NCI-H82 (cell line): ENCODE results near the gene PRDM7.
"Not testable (repeated sequence)": the region's sequence is repeated elsewhere in the genome, so short reads cannot be mapped to it uniquely, and the experiment has no call there.

Experiments
- DNase-seq: peaks from one replicate; lab custom pipeline; 2025; lab: John Stamatoyannopoulos, UW

PRDM7 gene

DNA sequence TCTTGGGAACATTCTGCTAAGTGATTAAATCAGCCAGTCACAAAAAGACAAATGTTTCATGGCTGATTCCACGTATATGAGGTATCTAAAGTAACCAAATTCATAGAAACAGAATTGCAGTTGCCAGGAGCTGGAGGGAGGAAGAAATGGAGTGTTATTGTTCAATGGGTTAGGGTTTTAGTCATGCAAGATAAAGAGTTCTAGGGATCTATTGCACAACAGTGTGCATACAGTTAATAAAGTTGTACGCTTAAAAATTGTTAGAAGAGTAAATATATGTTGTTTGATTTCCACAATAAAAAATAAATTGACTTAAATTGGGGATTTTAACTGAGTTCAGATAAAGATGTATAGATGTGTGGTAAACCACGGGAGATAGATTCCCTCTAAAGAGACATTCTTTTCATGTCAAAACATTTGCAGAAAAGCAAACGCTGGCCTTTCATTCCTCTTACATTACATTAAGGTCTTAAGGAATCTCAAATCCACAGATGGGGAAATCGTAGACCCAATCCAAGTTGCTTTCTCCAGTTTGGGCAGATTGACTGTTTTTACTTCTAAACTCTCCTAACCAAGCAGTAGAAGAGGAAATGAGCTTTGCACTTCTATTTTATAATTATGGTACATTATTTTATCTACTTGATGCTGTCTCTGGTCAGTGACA, 4.6 kb downstream of the PRDM7 start:
- DNase-seq = no peak

DNA sequence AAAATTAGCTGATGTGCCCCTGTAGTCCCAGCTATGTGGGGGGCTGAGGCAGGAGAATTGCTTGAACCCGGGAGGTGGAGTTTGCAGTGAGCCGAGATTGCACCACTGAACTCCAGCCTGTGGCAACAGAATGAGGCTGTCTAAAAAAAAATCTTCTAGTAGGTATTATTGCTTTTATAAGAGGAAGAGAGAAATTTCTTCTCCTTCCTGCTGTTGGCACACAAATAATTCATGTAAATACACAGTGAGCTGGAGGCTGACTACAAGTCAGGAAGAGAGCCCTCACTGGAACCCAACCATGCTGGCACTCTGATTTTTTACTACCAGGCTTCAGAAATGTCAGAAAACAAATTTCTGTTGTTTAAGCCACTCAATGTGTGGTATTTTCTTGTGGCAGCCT, 6.7 kb downstream of the PRDM7 start:
- DNase-seq = no peak

DNA sequence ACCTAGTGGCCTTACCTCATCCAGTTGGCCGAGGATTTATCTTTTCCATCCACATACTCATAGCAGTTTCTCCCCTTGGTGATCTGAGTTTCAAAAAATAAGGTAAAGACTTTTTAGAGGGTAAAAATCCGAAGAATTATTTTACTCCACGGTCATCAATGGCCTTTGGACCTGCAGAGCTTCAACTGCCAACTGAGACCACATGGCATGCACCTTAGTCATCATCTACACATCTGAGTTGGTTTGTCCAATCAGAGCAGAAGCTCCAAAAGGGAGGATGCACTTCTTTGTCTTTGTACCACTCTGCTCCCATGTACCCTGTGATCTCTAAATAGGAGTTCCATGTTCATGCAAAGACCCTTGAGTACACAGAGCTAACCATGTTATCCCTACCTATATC, 15.7 kb downstream of the PRDM7 start:
- DNase-seq = no peak

DNA sequence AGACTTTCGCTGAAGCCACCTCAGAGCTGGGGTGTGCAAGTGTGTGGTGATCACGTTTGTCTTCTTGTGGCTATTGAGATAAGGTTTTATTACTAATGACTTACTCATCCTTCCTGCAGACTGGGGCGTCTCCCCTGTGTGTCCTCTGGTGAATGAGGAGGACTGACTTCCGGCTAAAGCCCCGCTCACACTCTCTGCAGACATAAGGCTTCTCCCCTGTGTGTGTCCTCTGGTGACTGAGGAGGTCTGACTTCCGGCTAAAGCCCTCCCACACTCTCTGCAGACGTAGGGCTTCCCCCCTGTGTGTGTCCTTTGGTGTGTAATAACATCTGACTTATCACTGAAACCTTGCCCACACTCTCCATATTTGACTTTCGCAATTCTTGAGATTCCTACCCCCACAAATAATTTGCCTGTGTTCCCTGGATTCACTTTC, 19.4 kb downstream of the PRDM7 start:
- DNase-seq = no peak

DNA sequence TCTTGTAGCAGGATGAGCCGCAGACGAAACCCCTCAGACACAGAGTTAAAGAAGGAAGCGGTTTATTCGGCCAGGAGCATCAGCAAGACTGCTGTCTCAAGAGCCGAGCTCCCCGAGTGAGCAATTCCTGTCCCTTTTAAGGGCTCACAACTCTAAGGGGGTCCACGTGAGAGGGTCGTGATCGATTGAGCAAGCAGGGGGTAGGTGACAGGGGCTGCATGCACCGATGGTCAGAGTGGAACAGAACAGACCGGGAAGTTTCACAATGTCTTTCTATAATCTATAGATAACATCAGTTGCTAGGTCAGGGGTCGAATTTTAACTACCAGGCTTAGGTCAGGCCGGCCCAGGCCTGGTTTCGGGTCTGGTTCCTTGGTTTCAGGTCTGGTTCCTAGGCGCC, 20.6 kb downstream of the PRDM7 start:
- not testable (repeated sequence) for DNase-seq

DNA sequence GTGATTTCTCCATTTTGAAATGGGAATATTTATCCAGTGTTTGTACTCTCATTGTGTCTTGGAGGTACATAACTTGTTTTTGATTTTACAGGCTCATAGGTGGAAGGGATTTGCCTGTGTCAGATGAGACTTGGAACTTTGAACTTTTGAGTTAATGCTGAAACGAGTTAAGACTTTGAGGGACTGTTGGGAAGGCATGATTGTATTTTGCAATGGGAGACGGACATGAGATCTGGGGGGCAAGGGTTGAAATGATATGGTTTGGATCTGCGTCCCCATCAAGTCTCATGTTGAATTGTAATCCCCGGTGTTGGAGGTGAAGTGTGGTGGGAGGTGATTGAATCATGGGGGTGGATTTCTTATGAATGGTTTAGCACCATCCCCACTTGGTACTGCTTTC, 21.8 kb downstream of the PRDM7 start:
- no peak for DNase-seq

DNA sequence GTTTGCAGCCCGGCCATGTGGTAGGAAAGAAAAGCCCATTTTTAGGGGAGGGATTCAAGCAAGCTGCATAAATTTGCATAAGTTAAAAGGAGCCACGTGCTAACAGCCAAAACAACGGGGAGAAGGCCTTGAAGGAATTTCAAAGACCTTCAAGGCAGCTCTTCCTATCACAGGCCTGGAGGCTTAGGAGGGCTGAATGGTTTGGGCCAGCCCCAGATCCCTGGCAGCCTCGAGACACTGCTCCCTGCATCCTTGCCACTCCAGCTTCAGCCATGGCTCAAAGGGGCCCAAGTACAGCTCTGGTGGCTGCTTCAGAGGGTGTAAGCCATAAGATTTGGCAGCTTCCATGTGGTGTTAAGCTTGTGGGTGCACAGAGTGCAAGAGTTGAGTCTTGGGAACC, 22.6 kb downstream of the PRDM7 start:
- DNase-seq = no peak

DNA sequence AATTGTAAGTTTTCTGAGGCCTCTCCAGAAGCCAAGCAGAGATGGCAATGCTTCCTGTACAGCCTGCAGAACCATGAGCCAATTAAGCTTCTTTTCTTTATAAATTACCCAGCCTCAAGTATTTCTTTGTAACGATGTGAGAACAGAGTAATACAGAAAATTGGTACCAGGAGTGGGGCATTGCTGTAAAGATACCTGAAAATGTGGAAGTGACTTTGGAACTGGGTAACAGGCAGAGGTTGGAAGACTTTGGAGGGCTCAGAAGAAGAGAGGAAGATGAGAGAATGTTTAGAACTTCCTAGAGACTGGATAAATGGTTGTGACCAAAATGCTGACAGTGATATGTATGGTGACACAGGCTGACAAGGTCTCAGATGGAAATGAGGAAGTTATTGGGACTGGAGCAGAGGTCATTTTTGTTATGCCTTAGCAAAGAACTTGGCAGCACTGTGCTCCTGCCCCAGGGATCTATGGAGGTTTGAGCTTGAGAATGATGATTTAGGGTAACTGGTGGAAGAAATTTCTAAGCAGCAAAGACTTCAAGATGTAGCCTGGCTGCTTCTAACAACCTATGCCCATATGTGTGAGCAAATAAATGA, 23.1 kb downstream of the PRDM7 start:
- DNase-seq = no peak

DNA sequence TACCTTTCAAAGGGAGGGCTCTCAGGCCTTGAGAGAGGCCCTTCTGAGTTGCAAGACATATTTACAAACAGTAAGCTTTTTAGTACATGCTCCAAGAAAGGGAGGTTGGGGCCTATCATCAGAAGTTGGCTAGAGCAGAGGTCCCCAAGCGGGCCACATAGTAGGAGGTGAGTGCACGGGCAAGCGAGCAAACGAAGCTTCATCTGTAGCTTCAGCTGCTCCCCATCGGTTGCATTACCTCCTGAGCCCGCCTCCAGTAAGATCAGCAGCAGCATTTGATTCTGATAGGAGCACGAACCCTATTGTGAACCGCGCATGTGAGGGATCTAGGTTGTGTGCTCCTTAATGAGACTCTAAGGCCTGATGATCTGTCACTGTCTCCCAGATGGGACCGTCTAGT, 26.2 kb downstream of the PRDM7 start:
- DNase-seq = no peak

DNA sequence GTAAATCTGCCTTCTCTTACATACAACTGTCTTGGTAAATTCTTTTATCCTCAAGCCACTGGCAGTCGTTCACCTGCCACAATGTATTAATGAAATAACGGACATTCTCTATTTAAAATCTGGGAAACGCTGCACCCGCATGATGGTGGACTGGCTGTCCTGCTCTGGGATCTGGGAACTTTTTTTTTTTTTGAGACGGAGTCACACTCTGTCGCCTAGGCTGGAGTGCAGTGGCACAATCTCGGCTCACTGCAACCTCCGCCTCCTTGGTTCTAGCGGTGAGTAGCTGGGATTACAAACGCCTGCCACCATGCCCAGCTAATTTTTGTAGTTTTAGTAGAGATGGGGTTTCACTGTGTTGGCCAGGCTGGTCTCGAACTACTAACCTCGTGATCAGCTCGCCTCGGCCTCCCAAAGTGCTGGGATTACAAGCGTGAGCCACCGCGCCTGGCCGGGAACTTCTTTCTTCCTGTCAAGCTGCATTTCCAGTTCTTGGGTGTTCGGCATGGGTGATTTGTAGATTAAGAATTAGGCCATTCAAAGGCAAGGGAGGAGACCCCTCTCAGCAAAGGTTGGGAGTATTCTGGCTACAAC, 28.3 kb downstream of the PRDM7 start:
- no peak for DNase-seq

DNA sequence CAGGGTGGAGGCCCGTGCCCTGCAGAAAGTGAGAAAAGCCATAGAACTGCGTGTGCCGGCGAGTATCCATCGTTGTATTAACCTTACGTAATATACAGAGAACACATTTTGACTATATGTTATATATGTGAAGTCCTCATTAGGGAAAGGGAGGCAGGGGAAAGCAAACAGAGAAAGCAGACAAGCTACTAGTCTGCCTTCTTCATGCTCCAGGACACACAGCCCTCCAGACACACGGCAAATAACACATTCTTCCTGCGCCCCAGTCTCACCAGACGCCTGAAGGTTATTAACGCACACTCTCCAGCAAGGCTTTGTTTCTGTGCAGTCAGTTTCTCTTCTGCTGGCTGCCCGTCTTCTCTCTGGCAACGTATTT, 28.8 kb downstream of the PRDM7 start:
- no peak for DNase-seq

DNA sequence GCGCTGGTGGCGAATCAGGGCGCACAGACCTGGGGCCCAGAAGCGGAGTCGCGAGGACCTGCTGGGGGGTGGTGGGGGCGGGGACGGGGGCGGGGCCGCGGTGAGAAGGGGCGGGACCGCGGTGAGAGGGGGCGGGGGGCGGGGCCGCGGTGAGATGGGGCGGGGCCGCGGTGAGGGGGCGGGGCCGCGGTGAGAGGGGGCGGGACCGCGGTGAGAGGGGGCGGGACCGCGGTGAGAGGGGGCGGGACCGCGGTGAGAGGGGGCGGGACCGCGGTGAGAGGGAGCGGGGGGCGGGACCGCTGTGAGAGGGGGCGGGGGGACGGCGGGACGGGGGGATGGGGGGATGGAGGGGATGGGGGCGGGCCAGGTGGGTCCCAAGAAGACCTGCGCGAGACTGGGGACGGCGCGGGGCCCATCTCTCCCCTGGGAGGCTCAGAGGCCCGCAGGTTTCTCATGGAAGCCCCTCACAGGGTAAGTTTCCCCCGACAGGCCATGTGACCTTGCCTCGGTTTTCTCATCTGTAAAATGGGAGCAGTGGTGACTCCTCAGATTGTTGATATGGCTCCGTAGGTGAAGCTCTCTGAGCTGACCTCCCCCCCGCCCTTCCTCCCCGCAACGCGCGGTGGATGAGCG, 29.3 kb downstream of the PRDM7 start:
- no peak for DNase-seq

DNA sequence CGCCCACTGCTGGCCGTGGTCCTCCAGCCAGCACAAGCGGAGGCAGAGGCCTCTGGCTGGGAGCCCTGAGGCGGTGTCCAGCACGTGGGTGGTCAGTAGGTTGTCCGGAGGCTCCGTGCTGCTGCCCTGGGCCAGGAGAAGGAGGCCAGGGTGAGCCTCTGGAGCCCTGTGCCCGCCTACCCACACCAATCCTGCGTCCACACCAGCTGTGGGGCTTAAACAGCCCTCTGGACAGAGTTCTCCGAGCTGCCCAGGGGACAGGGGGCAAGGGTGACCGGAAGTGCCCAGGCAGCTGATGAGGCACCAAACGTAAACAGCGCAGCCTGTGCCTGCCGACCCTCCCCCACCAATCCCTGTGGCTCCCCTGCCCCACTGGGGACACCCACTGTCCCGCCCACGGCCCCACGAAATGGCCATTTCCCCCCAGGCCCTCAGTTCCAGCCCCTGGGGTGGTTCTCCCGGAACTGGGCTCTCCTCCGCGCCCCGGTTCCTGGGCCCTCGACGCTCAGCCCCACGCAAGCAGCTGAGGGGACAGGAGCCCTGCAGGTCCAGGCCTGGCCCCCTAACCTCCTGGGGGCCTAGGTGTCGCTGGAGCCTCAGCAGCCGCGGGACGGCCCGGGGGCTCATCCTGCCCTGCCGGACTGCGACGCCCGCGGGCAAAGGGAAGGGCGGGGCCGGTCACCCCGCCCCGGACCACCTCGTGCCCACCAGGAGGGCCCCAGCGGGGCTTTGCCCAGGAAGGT, 30.0 kb downstream of the PRDM7 start:
- peak; percentile 30 for DNase-seq

DNA sequence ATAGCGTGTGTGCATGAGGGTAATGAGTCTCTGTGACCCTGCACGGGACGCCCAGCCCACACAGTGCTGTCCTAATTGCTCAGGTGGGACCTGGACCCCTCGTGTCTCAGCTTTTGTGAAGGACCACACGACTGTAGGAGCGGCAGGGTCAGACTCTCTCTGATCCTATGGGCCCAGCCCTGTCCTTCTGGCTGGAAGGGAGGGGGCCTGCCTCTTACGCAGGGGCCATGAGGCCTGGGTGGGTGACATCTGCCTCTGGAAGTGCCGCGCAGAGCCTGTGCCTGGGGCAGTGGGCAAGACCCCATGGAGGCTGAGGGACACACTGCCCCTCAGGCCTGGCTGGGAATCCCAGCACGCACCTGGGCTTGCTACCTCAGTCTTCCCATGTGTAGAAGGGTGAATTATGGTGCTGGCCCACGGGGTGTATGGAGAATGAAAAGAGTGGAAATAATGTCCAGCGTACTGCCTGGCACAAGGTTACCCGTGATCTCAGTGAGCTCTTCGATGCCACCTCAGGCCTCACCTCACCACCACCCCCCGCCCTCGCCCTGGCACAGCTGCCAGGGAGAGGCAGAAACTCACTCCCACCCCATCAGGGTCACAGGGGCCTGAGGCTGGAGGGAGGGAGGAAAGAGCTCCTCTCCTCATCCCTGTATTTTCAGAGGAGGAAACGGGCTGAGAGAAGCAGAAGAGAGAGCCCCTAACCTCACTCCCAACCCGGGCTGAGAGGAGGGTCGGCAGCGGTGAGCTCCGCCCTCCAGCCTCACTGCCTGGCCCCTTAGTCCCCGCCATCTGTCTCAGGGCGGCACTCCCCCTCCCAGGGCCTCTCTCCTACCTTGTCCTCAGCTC, 30.8 kb downstream of the PRDM7 start:
- peak; percentile 95 for DNase-seq

DNA sequence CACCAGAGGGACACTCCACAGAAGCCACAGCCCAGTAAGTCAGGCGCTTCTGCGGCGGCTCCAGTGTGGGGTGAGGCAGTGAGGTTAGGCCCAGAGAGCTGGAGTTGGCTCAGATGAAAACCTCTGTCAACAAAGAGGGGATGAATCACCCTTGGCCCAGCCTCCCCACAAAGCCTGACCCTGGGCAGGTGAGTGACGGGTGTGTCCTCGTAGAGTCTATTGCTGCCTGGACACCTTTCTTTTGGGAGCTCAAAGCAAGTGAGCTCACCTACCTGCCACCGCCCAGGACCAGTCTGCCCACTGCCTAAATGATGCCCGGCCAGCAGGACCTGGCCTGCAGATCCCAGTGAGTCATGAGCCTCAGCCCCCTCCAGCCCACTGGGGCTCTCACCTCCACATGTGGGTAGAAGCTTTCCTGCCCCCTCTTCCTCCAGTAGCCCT, 33.0 kb downstream of the PRDM7 start:
- DNase-seq = no peak

DNA sequence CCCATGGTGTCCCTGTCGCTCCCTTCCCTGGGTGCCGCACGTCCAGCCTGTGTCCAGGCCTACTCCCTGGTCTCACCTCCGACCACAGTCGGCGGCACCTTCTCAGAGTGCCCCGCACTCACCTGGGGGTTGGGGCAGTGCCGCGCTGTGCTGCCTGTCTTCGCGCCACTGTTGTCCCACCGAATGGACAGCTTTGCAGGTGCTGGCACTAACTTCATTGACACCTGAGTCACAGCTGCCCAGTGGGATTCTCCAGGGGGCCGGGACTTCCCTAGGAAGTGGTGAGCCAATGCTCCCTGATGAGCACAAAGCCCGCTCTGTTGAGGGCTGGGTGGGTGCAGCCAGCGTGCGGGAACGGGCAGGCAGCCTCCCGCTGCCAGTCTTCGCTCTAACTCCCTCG, 33.6 kb downstream of the PRDM7 start:
- DNase-seq = no peak

DNA sequence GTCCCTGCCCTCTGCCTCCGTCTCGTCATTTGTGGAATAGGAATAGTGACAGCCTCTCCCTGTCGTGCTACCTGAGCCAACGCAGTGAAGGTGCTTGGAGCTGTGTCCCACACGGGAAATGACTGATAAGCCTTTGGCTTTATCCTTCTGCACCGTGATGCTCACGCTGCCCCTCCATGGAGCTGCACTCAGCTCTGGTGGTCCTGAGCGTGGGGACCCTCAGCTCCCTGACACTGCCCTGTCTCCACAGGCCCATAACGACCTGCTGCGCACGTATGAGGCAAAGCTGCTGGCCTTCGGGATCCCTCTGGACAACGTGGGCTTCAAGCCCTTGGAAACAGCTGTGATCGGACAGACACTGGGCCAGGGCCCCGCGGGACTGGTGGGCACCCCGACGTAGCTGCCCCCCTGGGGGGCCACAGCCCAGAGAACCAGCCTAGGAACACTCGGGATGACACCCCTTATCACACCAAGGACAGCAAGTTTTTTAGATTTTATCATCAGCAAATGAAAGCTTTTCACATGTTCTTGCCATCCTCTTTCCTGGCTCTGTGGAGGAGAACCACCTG, 34.1 kb downstream of the PRDM7 start:
- no peak for DNase-seq

DNA sequence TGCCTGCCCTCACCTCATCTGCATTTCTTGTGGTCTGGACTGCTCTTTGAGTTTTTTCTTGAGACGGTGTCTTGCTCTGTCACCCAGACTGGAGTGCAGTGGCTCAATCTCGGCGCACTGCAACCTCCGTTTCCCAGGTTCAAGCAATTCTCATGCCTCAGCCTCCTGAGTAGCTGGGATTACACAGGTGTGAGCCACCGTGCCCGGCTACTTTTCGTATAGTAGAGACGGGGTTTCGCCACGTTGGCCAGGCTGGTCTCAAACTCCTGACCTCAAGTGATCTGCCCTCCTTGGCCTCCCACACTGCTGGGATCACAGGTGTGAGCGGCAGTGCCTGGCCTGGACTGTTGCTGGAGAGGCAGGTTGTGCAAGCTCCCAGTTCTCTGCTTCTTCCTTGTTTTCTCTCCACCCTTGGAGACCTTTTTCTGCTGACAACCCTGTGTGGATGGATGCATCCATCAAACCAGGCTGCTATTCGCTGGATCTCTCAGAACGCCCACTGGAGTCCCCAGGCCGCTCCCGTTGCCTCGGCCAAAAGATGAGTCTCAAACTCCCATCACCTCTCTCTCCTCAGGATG, 35.1 kb downstream of the PRDM7 start:
- no peak for DNase-seq

DNA sequence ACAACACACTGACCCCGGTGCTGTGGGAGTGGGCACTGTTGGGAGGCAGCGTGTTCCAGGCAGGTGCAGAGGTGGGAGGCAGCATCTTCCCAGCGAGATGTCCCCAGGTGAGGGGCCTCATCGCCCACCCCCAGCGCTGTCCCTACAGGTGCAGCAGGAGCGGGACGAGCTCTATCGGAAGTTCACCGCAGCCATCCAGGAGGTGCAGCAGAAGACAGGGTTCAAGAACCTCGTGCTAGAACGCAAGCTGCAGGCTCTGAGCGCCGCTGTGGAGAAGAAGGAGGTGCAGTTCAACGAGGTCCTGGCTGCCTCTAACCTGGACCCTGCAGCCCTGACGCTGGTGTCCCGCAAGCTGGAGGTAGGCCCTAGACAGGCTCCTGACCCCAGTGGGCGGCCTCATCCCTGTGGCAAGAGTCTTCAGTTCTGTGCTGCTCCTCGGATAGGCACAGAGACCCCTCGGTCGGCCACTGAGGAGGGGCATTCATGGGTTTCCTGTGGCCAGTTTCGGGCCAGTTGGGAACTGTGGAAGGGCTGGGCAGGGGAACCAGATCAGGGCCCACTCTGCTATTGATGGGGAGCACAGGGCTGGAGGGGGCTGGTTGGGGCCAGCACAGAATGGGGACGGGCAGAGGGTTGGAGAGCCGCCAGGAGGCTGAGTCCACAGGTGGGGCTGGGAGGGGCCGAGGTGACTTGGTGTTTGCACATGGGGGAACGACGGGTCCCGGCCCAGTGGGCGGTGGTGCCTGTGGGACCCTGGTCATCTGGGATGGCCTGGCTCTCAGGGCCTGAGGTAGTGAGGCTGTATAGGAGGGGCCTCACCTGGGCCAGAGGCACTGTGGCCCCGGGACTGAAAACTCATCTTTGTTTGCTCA, 36.7 kb downstream of the PRDM7 start:
- no peak for DNase-seq

DNA sequence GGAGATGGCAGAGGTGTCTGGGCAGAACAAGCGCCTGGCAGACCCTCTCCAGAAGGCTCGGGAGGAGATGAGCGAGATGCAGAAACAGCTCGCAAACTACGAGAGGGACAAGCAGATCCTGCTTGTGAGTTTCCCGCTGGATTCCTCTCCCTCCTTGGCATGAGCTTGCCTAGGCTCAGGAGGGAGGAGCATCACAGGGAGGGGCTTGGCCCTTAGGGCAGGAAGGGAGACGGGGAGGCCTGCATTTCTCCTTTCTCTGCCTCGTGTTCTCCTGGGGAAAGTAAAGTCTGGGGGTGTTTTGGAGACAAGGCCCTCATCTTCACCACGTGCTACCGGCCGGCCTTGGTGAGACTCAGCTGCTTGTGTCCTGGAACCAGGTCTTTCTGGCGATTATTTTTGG, 39.9 kb downstream of the PRDM7 start:
- DNase-seq = no peak
